DMS153 treated with DMSO at 0.1 percent for 48 hours (cell line): ENCODE data around the gene VPS8.

Experiments
- DNase-seq: peaks from one replicate; lab custom pipeline; 2025; ENCODE audit not compliant: unreplicated experiment; lab: John Stamatoyannopoulos, UW

VPS8 gene

GRCh38 chr3:184808021-184808420 is 3.9 kb upstream of the VPS8 start:
- no peak for DNase-seq

- DNase-seq = no peak
These were observed 1.8 kb upstream of the VPS8 start for GRCh38 chr3:184810146-184810545.

- DNase-seq = no peak
These were observed 932 bp upstream of the VPS8 start for GRCh38 chr3:184811034-184811433.

GRCh38 chr3:184811663-184811998 is 335 bp upstream of the VPS8 start:
- DNase-seq = no peak

GRCh38 chr3:184812662-184813042 is 686 bp downstream of the VPS8 start:
- DNase-seq = no peak

- no peak for DNase-seq
These were observed 1.4 kb downstream of the VPS8 start for GRCh38 chr3:184813357-184813756.

- no peak for DNase-seq
These were observed 2.2 kb downstream of the VPS8 start for GRCh38 chr3:184814214-184814613.

GRCh38 chr3:184815046-184815930 is 3.3 kb downstream of the VPS8 start:
- DNase-seq = no peak

- no peak for DNase-seq
These were observed 4.6 kb downstream of the VPS8 start for GRCh38 chr3:184816614-184817013.

- DNase-seq = no peak
These were observed 8.6 kb downstream of the VPS8 start for GRCh38 chr3:184820525-184820924.

- no peak for DNase-seq
These were observed 9.1 kb downstream of the VPS8 start for GRCh38 chr3:184821034-184821433.

GRCh38 chr3:184822081-184822480 is 10.1 kb downstream of the VPS8 start:
- no peak for DNase-seq

- no peak for DNase-seq
These were observed 10.7 kb downstream of the VPS8 start for GRCh38 chr3:184822654-184823053.

- DNase-seq = no peak
These were observed 12.0 kb downstream of the VPS8 start for GRCh38 chr3:184823990-184824389.

- no peak for DNase-seq
These were observed 13.3 kb downstream of the VPS8 start for GRCh38 chr3:184825121-184825820.

GRCh38 chr3:184827572-184827971 is 15.6 kb downstream of the VPS8 start:
- no peak for DNase-seq

GRCh38 chr3:184832044-184832443 is 20.1 kb downstream of the VPS8 start:
- no peak for DNase-seq

- no peak for DNase-seq
These were observed 20.9 kb downstream of the VPS8 start for GRCh38 chr3:184832903-184833302.

- no peak for DNase-seq
These were observed 24.3 kb downstream of the VPS8 start for GRCh38 chr3:184836090-184836822.

- DNase-seq = no peak
These were observed 30.5 kb downstream of the VPS8 start for GRCh38 chr3:184842433-184842832.

- DNase-seq = no peak
These were observed 33.9 kb downstream of the VPS8 start for GRCh38 chr3:184845819-184846218.

- no peak for DNase-seq
These were observed 34.5 kb downstream of the VPS8 start for GRCh38 chr3:184846496-184846895.
